Endodermal cell (in vitro differentiated cells): ENCODE measurements around the gene EMP1. TPM values are rescaled to one million over a fixed set of nuclear protein-coding genes. Genes with fewer than 3 reads are reported as not detected.

Experiments
- DNase-seq: peaks from one replicate; pipeline ENCODE4 v3.0.0-alpha.2; 2017
- H3K27ac ChIP-seq: 2 replicates; pipeline ENCODE4 v1.5.1; 2013; ENCODE audit warnings: mild to moderate bottlenecking, low read depth, low read length, moderate library complexity
- H3K27me3 ChIP-seq: 2 replicates; pipeline ENCODE4 v1.6.1; 2013; ENCODE audit warnings: mild to moderate bottlenecking, low read length, moderate library complexity; ENCODE audit not compliant: insufficient read depth, control insufficient read depth, poor library complexity, severe bottlenecking
- H3K36me3 ChIP-seq: 2 replicates; pipeline ENCODE4 v1.7.0; 2013; ENCODE audit warnings: mild to moderate bottlenecking, low read length, moderate library complexity; ENCODE audit not compliant: control insufficient read depth, insufficient read depth
- H3K4me1 ChIP-seq: one replicate; pipeline ENCODE4 v1.7.0; 2013; ENCODE audit warnings: low read length; ENCODE audit not compliant: control insufficient read depth, insufficient read depth
- H3K4me3 ChIP-seq: 2 replicates; pipeline ENCODE4 v1.5.1; 2013; ENCODE audit warnings: mild to moderate bottlenecking, low read length, moderate library complexity
- H3K9ac ChIP-seq: 2 replicates; pipeline ENCODE4 v1.6.1; 2013; ENCODE audit warnings: mild to moderate bottlenecking, low read length, moderate library complexity; ENCODE audit not compliant: poor library complexity, severe bottlenecking; ENCODE audit errors: extremely low read depth
- H3K9me3 ChIP-seq: 2 replicates; pipeline ENCODE4 v1.6.1; 2013; ENCODE audit warnings: mild to moderate bottlenecking, low read length, moderate library complexity; ENCODE audit not compliant: control insufficient read depth
- H3K27ac Mint-ChIP-seq: 2 replicates; pipeline ENCODE4 v1.8.0; 2020; ENCODE audit warnings: mixed read lengths
- H3K27me3 Mint-ChIP-seq: 2 replicates; pipeline ENCODE4 v1.8.0; 2021; ENCODE audit warnings: mild to moderate bottlenecking, mixed read lengths; ENCODE audit not compliant: insufficient read depth
- H3K36me3 Mint-ChIP-seq: 2 replicates; pipeline ENCODE4 v1.8.0; 2020; ENCODE audit warnings: low read depth, mixed read lengths
- H3K4me1 Mint-ChIP-seq: 2 replicates; pipeline ENCODE4 v1.8.0; 2020; ENCODE audit warnings: mixed read lengths
- H3K4me3 Mint-ChIP-seq: 2 replicates; pipeline ENCODE4 v1.8.0; 2020; ENCODE audit warnings: mild to moderate bottlenecking, moderate library complexity, mixed read lengths
- H3K9me3 Mint-ChIP-seq: 2 replicates; pipeline ENCODE4 v1.8.0; 2020; ENCODE audit warnings: mild to moderate bottlenecking, mixed read lengths
- CTCF ChIP-seq: fragments of 200-600 bp; sonication (generic); conservative IDR thresholded peaks from 2 replicates; pipeline ENCODE4 v1.5.0; 2021; ENCODE audit warnings: antibody characterized with exemption, mild to moderate bottlenecking
- WGBS, 2 experiments: methylation state at CpG; one replicate each; pipeline versions ENCODE4 v1.1.5 to v1.1.7; 2013; ENCODE audit warnings: missing lambda C conversion rate in 2 of 2, mixed read lengths in 1 of 2; ENCODE audit not compliant: insufficient coverage in 1 of 2, insufficient read length in 1 of 2; 5-methylcytosine and 5-hydroxymethylcytosine counted together
- long read RNA-seq, 4 experiments: library from polyadenylated mRNA in 2 of 4; library from RNA in 1 of 4; library from capped mRNA in 1 of 4; stranded (forward) in 3 of 4; unstranded in 1 of 4; transcript quantifications; one replicate each; pipeline ENCODE4 v2.0.0, GENCODE V29; 2020 to 2021; ENCODE audit warnings: inconsistent platforms in 1 of 4
- polyA plus RNA-seq, 2 experiments: library from polyadenylated mRNA; stranded (reverse); fragments of 50-300 nt; gene quantifications; one replicate each; pipeline ENCODE4 v1.2.3, GENCODE V29; 2013
- total RNA-seq, 2 donors: library from RNA; stranded (reverse); fragmentation: NEBNext Ultra II Directional in 1 of 2; extraction: Animal tissue kit (Norgen Biotek cat#: 25700) in 1 of 2; gene quantifications; 2 replicates in 1 of 2; 3 replicates in 1 of 2; pipeline ENCODE4 v1.2.1, GENCODE V29; 2021

EMP1 gene
- total RNA-seq = under 1 TPM; 0.58 to 0.59 TPM
- polyA plus RNA-seq (2013, experiment 1 of 2) = 8.4 TPM
- polyA plus RNA-seq (2013, experiment 2 of 2) = 11.8 TPM
- long read RNA-seq, experiment 1 = 0 reads
- long read RNA-seq, experiment 2 = 0 reads
- long read RNA-seq, experiment 3 = 0 reads
- long read RNA-seq, experiment 4, partial matches to known transcripts = 0 of 1 reads
- long read RNA-seq, experiment 4, other reads (novel, unspliced or antisense) = 1 of 1 reads

GRCh38 chr12:13196130-13196921 lies at the start of gene EMP1:
EMP1 (plus strand) TSS chr12:13196726; CDS start chr12:13211511, 14,785 bp downstream.
- H3K36me3 ChIP-seq = no peaks in the 10 kb centered on the region
- no peaks in the 10 kb centered on the region for H3K9me3 ChIP-seq
- Mint-ChIP-seq H3K36me3 (no peaks in the 10 kb centered on the region), H3K4me3 (no peak within 1 kb of the TSS), H3K27me3 (peaks cover 5% of the 10 kb centered on the region), H3K27ac (no peak within 1 kb of the TSS), H3K9me3 (no peaks in the 10 kb centered on the region), H3K4me1 (peaks cover 4% of the 10 kb centered on the region)
- no peak within 1 kb of the TSS for H3K9ac ChIP-seq
- WGBS, 2 experiments = 61 to 73% methylated on average over 3 to 11 of the region's 11 CpGs
- no peaks in the 10 kb centered on the region for H3K4me1 ChIP-seq
- no peak for TF ChIP-seq CTCF
- H3K27me3 ChIP-seq = no peaks in the 10 kb centered on the region
- no peak within 1 kb of the TSS for H3K4me3 ChIP-seq
- DNase-seq = no peak
- H3K27ac ChIP-seq = peak within 1 kb of the TSS; percentile 55

GRCh38 chr12:13147688-13148484 lies 48.6 kb upstream of the EMP1 start:
- no peak overlapping the region for H3K27ac ChIP-seq
- H3K4me1 ChIP-seq = no peaks in the 10 kb centered on the region
- no peaks in the 10 kb centered on the region for H3K36me3 Mint-ChIP-seq
- no peak for TF ChIP-seq CTCF
- no peaks in the 10 kb centered on the region for H3K27me3 ChIP-seq
- H3K4me3 ChIP-seq = no peak overlapping the region
- no peak overlapping the region for H3K4me3 Mint-ChIP-seq
- 88 to 93% methylated on average over 11 to 12 of the region's 12 CpGs for WGBS, 2 experiments
- no peaks in the 10 kb centered on the region for H3K36me3 ChIP-seq
- H3K27ac Mint-ChIP-seq = no peak overlapping the region
- H3K9me3 ChIP-seq = no peaks in the 10 kb centered on the region
- H3K9ac ChIP-seq = no peak overlapping the region
- no peaks in the 10 kb centered on the region for H3K9me3 Mint-ChIP-seq
- H3K4me1 Mint-ChIP-seq = peaks cover 3% of the 10 kb centered on the region
- DNase-seq = peak; percentile 51
- peaks cover 14% of the 10 kb centered on the region for H3K27me3 Mint-ChIP-seq

- peaks cover 3% of the 10 kb centered on the region for H3K4me1 Mint-ChIP-seq
- H3K4me3 ChIP-seq = no peak overlapping the region
- H3K27ac ChIP-seq = no peak overlapping the region
- no peak for DNase-seq
- peaks cover 12% of the 10 kb centered on the region for H3K27me3 Mint-ChIP-seq
- no peak overlapping the region for H3K4me3 Mint-ChIP-seq
- H3K27ac Mint-ChIP-seq = no peak overlapping the region
- H3K36me3 Mint-ChIP-seq = no peaks in the 10 kb centered on the region
- WGBS, 2 experiments = 91 to 100% methylated on average over 1 to 3 of the region's 3 CpGs
- no peaks in the 10 kb centered on the region for H3K9me3 Mint-ChIP-seq
- H3K9me3 ChIP-seq = no peaks in the 10 kb centered on the region
- no peak overlapping the region for H3K9ac ChIP-seq
- H3K4me1 ChIP-seq = no peaks in the 10 kb centered on the region
- no peaks in the 10 kb centered on the region for H3K36me3 ChIP-seq
- TF ChIP-seq CTCF = no peak
- H3K27me3 ChIP-seq = no peaks in the 10 kb centered on the region
Observed at GRCh38 chr12:13148485-13148847, 48.1 kb upstream of the EMP1 start.
